ENCODE results near the gene MELTF.

- TF ChIP-seq TCF4 (CRISPR knock-in tag; IDR thresholded peaks at IDR 0.05; ENCODE audit: borderline replicate concordance), result no peak
- no peak for TF ChIP-seq ARNTL (CRISPR knock-in tag; IDR thresholded peaks at IDR 0.05; ENCODE audit: borderline replicate concordance, low read depth)
- TF ChIP-seq, protein P1, sequence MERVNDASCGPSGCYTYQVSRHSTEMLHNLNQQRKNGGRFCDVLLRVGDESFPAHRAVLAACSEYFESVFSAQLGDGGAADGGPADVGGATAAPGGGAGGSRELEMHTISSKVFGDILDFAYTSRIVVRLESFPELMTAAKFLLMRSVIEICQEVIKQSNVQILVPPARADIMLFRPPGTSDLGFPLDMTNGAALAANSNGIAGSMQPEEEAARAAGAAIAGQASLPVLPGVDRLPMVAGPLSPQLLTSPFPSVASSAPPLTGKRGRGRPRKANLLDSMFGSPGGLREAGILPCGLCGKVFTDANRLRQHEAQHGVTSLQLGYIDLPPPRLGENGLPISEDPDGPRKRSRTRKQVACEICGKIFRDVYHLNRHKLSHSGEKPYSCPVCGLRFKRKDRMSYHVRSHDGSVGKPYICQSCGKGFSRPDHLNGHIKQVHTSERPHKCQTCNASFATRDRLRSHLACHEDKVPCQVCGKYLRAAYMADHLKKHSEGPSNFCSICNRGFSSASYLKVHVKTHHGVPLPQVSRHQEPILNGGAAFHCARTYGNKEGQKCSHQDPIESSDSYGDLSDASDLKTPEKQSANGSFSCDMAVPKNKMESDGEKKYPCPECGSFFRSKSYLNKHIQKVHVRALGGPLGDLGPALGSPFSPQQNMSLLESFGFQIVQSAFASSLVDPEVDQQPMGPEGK (CRISPR knock-in tag; IDR thresholded peaks at IDR 0.05; ENCODE audit: borderline replicate concordance), result no peak
- no peak for TF ChIP-seq TSHZ2 (CRISPR knock-in tag; IDR thresholded peaks at IDR 0.05)
Observed at GRCh38 chr3:196969660-196970546, 59.7 kb downstream of the MELTF start.
